HG03025 (cell line): ENCODE data around the gene DNAH11.
"Not testable (repeated sequence)": the region's sequence is repeated elsewhere in the genome, so short reads cannot be mapped to it uniquely, and the experiment has no call there.

ENCODE experiments used
- ATAC-seq: cut with Tn5 transposase; IDR thresholded peaks from one replicate; pipeline ENCODE4 v1.9.1; 2021; ENCODE audit warnings: mild to moderate bottlenecking, moderate library complexity; ENCODE audit not compliant: unreplicated experiment, low FRiP score

DNAH11 gene

DNA sequence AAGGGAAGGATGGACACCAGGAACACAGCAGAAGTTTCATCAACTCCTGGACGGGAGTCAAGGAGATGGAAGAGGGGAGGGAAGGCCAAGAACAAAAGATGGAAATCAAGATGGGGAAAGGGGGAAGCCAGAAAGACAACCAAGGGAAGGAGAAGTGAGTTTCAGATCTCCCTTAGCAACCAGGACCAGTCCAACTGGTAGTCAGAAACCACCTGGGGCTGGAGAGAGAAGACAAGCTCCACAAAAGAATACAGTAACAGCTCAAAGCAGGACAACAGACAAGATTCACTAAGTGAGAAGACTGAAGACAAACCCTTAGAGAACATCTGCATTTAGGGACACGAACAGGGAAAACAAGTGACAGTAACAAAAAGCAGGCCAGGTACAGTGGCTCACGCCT, 372.3 kb downstream of the DNAH11 start:
- no peak for ATAC-seq

DNA sequence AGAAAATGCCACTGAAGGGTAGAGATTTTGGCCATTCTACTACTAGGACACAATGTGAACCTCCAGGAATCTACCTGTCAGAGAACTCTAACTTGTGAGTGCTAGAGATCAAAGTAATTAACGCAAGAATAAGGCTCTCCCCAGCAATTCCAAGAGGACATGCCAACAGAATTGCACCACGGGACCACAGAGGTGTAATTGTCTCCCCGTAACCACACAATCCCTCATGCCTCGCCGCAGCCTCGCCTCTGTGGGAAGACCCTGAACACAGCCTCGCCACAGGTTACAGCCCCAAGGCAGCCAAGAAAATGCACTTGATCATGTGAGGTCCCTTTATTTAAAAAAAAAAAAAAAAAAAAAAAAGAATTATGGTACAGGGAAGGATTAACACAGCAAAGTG, 373.3 kb downstream of the DNAH11 start:
- no peak for ATAC-seq

DNA sequence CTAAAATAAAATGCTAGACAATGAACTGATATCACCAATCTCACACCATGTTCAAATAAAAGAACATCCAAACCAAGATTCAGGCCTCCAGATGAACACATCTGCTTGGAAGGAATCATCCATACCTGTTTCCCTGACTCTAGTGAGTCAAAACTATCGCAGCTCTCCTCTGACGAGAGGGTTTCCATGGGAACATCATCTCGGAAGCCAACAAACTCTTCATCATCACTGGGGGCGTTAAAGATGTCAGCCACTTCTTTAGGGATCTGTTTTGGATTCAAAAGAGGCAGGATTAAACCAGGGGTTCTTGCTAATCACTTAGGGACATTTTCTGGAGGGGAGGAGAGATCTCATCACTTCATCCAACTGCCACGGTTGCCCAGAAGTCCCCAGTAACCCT, 373.8 kb downstream of the DNAH11 start:
- no peak for ATAC-seq

DNA sequence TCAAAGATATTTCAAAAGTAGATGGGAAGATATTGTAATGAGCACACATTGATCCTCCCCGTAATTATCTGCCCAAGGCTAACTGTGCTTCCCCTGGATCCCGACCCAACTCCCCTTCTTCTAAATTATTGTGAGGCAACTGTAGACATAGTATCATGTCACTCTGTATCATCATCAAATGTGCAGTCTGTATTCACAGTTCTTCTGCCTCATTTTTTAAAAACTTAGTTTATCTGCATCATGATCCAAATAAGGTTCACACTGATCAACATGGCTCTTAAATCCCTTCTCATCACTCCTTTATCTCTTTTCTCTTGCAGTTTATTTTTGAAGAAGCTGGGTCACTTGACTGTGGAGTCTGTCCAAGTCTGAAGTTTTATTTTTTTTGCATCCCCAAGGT, 375.4 kb downstream of the DNAH11 start:
- no peak for ATAC-seq

GRCh38 chr7:21920936-21921335, 378.1 kb downstream of the DNAH11 start:
- ATAC-seq: no peak

DNA sequence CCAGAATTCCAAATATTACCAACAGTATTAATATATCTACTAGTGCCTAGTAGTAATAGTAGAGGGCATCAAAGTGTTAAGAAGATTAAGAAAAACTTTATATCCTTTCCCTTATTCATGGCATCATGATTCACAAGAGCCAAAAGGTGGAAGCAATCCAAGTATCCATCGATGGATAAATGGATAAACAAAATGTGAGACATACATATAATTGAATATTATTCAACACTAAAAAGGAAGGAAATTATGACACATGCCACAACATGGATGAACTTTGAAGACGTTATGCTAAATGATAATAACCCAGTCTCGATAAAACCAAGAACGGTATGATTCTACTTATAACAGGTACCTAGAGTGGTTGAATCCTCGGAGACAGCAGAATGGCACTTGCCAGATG, 379.8 kb downstream of the DNAH11 start:
- ATAC-seq: no peak

DNA sequence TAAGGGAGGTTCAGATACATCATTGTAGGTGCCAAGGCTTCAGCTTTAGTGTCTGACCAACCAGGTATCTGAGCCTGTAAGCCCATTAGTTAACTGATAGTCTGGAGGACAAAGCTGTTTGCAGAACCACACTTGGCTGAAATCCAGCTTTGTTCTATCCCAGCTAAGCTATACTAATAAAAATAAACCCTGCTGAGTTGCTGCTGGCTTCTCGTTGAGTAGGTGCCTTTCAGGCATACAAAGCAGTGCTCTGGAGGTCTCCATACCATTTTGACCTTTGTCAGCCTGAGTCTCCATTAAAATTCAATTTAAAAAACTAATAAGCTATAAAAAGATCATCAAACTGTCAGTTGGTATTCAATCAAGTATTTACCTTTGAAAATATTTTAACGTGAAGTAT, 380.8 kb downstream of the DNAH11 start:
- no peak for ATAC-seq

DNA sequence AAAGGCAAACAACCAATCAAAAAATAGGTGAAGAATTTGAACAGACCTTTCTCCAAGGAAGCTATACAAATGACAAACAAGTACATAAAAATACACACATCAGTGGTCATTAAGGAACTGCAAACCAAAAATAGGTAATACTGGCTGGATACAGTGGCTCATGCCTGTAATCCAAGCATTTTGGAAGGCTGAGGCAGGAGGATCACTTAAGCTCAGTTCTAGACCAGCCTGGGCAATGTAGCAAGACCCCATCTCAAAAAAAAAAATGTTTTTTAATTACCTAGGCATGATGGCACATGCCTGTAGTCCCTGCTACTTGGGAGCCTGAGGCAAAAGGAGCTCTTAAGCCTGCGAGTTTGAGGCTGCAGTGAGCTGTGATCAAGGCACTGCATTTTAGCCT, 383.6 kb downstream of the DNAH11 start:
- ATAC-seq: no peak

DNA sequence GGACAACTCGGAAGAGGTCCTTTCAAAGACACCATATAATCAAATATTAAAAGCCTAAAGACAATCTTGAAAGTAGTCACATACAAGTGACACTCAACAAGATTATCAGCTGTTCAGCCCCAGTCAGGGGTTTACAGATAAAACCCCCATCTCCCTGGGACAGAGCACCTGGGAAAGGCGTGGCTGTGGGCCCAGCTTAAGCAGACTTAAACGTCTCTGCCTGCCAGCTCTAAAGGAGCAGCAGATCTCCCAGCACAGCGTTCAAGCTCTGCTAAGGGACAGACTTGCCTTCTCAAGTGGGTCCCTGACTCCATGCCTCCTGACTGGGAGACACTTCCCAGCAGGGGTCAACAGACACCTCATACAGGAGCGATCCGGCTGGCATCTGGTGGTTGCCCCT, 384.9 kb downstream of the DNAH11 start:
- no peak for ATAC-seq

- not testable (repeated sequence) for ATAC-seq
Observed at GRCh38 chr7:21933293-21933692, 390.5 kb downstream of the DNAH11 start.

DNA sequence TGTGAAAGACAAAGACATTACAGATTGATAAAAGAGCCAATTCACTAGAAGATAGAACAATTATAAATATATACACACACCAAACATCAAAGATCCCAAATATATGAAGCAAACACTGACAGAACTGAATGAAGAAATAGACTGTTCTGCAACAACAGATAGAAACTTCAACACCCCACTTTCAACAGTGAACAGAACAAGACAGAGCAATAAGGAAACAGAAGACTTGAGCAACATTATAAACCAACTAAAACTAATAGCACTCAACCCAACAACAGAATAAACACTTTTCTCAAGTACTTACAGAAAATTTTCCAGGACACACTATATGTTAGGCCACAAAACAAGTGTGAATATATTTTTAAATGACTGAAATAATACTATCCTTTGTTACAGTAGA, 392.0 kb downstream of the DNAH11 start:
- no peak for ATAC-seq

DNA sequence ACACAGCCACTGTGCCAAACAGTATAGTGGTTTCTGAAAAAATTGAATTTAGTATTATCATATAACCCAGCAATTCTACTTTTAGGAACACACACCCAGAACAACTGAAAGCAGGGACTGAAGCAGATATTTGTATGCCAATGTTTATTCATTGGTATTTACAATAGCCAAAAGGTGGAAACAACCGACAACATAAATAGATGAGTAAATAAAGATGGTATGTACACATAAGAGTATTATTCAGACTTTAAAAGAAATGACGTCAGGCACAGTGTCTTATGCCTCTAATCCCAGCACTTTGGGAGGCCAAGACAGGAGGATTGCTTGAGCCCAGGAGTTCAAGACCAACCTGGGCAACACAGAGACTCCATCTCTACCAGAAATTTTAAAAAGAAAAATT, 395.6 kb downstream of the DNAH11 start:
- no peak for ATAC-seq

DNA sequence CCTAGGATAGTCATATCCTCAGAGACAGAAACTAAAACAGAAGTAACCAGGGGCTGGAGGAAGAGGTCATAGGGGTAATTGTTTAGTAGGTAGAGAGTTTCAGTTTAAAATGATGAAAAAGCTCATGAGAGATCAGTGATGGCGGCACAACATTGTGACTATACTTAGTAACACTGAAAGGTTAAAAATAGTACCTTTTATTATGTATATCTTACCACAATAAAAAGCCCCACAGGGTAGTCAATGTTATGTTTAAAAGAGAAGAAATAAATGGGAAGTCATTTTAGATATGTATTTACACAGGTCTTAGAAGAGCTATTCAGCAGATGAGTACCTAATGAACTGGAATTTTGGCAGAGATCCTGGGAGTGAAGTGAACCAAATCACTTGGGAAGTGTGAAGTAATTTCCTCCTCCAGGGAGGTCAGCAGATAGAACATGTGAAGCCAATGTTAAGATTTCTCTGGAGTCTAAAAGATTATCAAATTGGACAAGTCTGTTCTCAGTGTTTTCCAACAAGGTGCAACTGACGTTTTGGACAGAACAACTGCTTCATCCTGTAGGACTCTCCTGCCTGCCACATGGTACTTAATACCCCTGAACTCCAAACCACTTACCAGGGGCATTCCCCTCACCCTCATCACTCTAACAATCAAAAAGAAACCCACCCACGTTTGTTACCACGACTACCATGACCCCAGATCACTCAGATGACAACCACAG, 396.5 kb downstream of the DNAH11 start:
- ATAC-seq: peak; percentile 74

DNA sequence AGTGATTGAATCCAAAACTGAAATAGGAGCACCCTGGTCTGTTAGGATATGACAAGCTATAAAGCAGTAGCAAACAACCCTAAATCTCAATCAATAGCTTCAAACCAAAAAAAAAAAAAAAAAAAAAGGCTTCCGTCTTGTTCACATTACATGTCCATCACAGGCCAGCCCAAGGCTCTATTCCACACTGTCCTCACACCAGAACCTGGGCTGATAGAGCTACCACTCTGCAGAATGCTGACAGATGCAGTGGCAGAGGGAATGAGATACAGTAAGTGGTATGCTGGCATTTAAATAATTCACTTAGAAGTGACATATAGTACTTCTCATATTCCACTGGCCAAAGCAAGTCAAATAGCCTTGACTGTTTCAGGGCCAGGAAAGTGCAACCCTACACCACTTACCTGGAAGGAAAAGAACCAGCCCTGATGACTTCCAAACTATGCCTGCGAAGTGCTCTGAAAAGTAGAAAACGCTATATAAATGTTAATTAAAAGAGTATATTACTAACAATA, 397.1 kb downstream of the DNAH11 start:
- no peak for ATAC-seq

DNA sequence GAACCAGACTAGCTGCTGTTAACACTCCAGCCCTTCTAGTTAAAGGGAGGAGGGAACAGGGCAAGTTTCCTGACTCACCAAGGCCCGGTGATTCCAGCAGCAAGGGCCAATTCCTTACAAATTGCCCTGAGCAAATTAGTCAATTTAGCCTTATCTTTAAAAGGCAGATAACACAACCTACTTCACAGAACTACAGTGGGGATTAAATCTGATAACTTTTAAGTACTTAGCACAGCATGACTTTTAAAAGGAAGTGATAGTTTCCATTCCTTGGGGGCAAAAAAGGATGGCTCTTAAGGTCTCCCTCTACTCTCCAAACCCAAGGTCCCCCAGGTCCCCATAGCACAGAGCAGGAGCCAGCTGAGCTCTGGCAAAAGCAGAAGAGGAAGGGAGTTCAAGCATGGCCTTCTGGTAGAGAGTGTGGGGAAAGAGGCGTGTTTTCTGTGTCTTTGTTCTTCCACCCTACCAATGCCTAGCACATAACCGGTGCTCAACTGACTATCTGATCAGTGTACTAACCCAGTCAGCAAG, 398.8 kb downstream of the DNAH11 start:
- peak; percentile 24 for ATAC-seq

- ATAC-seq: no peak
Observed at GRCh38 chr7:21942955-21943354, 400.1 kb downstream of the DNAH11 start.

GRCh38 chr7:21943436-21943835, 400.6 kb downstream of the DNAH11 start:
- ATAC-seq: no peak

DNA sequence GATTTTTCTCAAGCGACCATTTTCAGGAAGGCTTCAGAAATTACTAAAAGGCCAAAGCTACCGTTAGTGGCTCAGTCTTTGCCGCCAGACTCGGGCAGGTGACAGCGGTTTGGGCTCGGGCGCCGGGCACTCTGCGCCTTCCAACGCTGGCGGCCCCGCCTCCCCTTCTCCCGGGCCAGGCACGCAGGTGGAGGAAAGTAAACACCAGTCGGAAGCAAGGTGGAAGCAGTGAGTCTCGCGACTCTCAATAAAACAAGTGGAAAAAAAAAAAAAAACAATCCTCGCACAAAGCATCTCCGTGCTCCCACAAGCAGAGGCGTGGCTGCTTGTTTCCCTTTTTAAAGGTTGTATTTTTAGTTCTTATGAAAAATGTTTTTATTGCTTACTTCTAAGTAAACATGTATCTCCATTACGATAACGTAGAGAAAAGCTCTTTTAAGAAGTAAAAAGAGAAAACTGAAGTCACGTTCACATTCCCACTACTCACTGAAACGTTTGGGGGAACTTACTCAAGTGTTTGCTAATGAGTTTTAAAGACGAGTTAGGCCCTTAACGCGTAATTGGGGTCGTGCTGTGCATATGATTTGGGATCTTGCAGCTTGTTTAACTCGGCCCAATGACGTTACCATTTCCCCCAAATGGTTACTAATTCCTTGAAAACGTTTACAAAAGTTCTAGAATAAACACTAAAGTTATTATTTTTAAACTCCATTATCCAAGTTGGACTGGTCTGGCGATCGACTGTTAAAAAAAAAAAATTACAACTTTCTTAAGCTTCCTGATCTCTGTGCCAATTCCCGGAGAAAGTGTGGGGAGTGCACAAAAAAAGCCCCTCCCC, 402.0 kb downstream of the DNAH11 start:
- ATAC-seq: no peak

GRCh38 chr7:21945454-21946221, 402.8 kb downstream of the DNAH11 start, which contains the start of gene CDCA7L:
Gene CDCA7L, minus strand, starts transcription at chr7:21945899. Its CDS starts 95 bp downstream, at chr7:21945804.
- ATAC-seq: peak; percentile 86

DNA sequence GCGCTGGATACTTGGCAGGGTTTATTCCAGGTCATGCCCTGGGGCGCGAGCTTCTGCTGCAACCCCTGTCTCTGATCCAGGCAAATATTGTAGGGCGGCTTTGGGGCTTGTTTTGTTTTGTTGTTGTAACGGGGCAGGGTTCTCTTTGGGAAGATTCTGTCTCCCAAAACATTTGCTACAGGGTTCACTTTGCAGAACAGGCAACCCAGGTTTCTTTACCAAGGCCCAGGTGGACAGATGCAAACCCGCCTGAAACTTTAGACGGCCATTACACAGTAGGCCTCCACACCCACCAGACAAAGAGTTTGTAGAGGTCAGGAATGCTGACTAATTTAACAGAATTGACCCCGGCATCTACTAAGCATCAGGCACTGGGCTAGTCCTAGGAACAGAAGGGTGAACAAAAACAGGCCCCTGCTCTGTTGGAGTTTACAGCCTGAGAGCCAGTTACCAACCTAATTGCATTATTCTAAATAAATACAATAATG, 403.4 kb downstream of the DNAH11 start:
- ATAC-seq: no peak
